ENCODE measurements around the gene C11orf68. TPM values are rescaled to one million over a fixed set of nuclear protein-coding genes. Genes with fewer than 3 reads are reported as not detected.
"Not testable (repeated sequence)": the region's sequence is repeated elsewhere in the genome, so short reads cannot be mapped to it uniquely, and the experiment has no call there.

C11orf68 gene
- total RNA-seq, 4 donors from 2014 or later: 5.8 to 15.6 (median 10.6) TPM

GRCh38 chr11:65958291-65958690, 39.4 kb upstream of the C11orf68 start:
- no peak overlapping the region for H3K27ac ChIP-seq
- H3K9me3 ChIP-seq: no peaks in the 10 kb centered on the region
- no peaks in the 10 kb centered on the region for H3K36me3 ChIP-seq
- peaks cover 0 to 20% (median 0%) of the 10 kb centered on the region in 4 donors for H3K27me3 ChIP-seq
- TF ChIP-seq POLR2A (IDR thresholded peaks at IDR 0.05): no peak
- DNase-seq: no peak
- intact Hi-C loops (cut with DNase I): no loop called here
- peaks cover 10 to 20% (median 14%) of the 10 kb centered on the region in 3 donors for H3K4me1 ChIP-seq
- WGBS, 2 donors: 17 to 86% methylated on average over 1 to 2 of the region's 4 CpGs
- H3K4me3 ChIP-seq: no peak overlapping the region

GRCh38 chr11:65954771-65955170, 35.9 kb upstream of the C11orf68 start:
- Histone ChIP-seq H3K4me1 (peaks cover 0 to 10% (median 0%) of the 10 kb centered on the region in 3 donors), H3K36me3 (no peaks in the 10 kb centered on the region), H3K27ac (no peak overlapping the region), H3K27me3 (peaks cover 0 to 20% (median 0%) of the 10 kb centered on the region in 4 donors), H3K4me3 (no peak overlapping the region), H3K9me3 (no peaks in the 10 kb centered on the region)
- intact Hi-C loops (cut with DNase I): no loop called here
- WGBS, 2 donors: 47 to 59% methylated on average over 8 of the region's 8 CpGs
- TF ChIP-seq POLR2A (IDR thresholded peaks at IDR 0.05): no peak
- no peak for TF ChIP-seq CTCF (IDR thresholded peaks at IDR 0.05)
- no peak for DNase-seq

GRCh38 chr11:65953471-65953870, 34.6 kb upstream of the C11orf68 start:
- H3K4me3 ChIP-seq: no peak overlapping the region
- peaks cover 0 to 20% (median 0%) of the 10 kb centered on the region in 4 donors for H3K27me3 ChIP-seq
- no peaks in the 10 kb centered on the region for H3K36me3 ChIP-seq
- no peak overlapping the region for H3K27ac ChIP-seq
- intact Hi-C loops (cut with DNase I): no loop called here
- no peaks in the 10 kb centered on the region for H3K9me3 ChIP-seq
- WGBS, 2 donors: 89 to 91% methylated on average over 4 to 8 of the region's 20 CpGs
- DNase-seq: no peak
- peaks cover 0 to 10% (median 0%) of the 10 kb centered on the region in 3 donors for H3K4me1 ChIP-seq
- no peak for TF ChIP-seq POLR2A (IDR thresholded peaks at IDR 0.05)
- no peak for TF ChIP-seq CTCF (IDR thresholded peaks at IDR 0.05)

- Histone ChIP-seq H3K4me1 (peaks cover 0 to 10% (median 0%) of the 10 kb centered on the region in 3 donors), H3K27me3 (peaks cover 0 to 29% (median 0%) of the 10 kb centered on the region in 4 donors), H3K36me3 (no peaks in the 10 kb centered on the region), H3K27ac (no peak overlapping the region), H3K4me3 (no peak overlapping the region), H3K9me3 (no peaks in the 10 kb centered on the region)
- DNase-seq: no peak
- intact Hi-C loops (cut with DNase I): no loop called here
- no peak for TF ChIP-seq POLR2A (IDR thresholded peaks at IDR 0.05)
- TF ChIP-seq CTCF (IDR thresholded peaks at IDR 0.05): no peak
- 32 to 46% methylated on average over 6 of the region's 6 CpGs for WGBS, 2 donors
Measured at GRCh38 chr11:65952052-65952521, 33.2 kb upstream of the C11orf68 start.

GRCh38 chr11:65951641-65952040, 32.8 kb upstream of the C11orf68 start:
- H3K4me1 ChIP-seq; H3K4me3 ChIP-seq; H3K27ac ChIP-seq; DNase-seq; H3K9me3 ChIP-seq; H3K36me3 ChIP-seq; intact Hi-C loops (cut with DNase I): not testable (repeated sequence)
- peaks cover 0 to 33% (median 0%) of the 10 kb centered on the region in 4 donors for H3K27me3 ChIP-seq
- 21 to 38% methylated on average over 3 of the region's 3 CpGs for WGBS, 2 donors

- H3K4me1 ChIP-seq; H3K27ac ChIP-seq; H3K9me3 ChIP-seq; H3K36me3 ChIP-seq; DNase-seq; H3K4me3 ChIP-seq; intact Hi-C loops (cut with DNase I): not testable (repeated sequence)
- WGBS, 2 donors: 92 to 98% methylated on average over 5 of the region's 5 CpGs
- H3K27me3 ChIP-seq: peaks cover 0 to 33% (median 0%) of the 10 kb centered on the region in 4 donors
Measured at GRCh38 chr11:65950711-65951110, 31.8 kb upstream of the C11orf68 start.
